Endothelial cell (in vitro differentiated cells): ENCODE measurements around the gene IL20. TPM values are rescaled to one million over a fixed set of nuclear protein-coding genes. Genes with fewer than 3 reads are reported as not detected.
A peak's percentile ranks its signal among the peaks of the same experiment; 100 is the strongest.

Source experiments
- DNase-seq: peaks from one replicate; pipeline ENCODE4 v3.0.0; 2021; ENCODE audit warnings: low spot score
- H3K27ac Mint-ChIP-seq: one replicate; pipeline ENCODE4 v1.8.0; 2021; ENCODE audit warnings: mixed read lengths, inconsistent platforms; ENCODE audit not compliant: unreplicated experiment
- H3K27me3 Mint-ChIP-seq: one replicate; pipeline ENCODE4 v1.8.0; 2021; ENCODE audit warnings: mild to moderate bottlenecking, moderate library complexity, mixed read lengths, inconsistent platforms; ENCODE audit not compliant: unreplicated experiment
- H3K36me3 Mint-ChIP-seq: one replicate; pipeline ENCODE4 v1.8.0; 2021; ENCODE audit warnings: mild to moderate bottlenecking, low read depth, mixed read lengths, inconsistent platforms; ENCODE audit not compliant: unreplicated experiment
- H3K4me1 Mint-ChIP-seq: one replicate; pipeline ENCODE4 v1.8.0; 2021; ENCODE audit warnings: mild to moderate bottlenecking, mixed read lengths, inconsistent platforms; ENCODE audit not compliant: unreplicated experiment
- H3K4me3 Mint-ChIP-seq: one replicate; pipeline ENCODE4 v1.8.0; 2021; ENCODE audit warnings: mild to moderate bottlenecking, mixed read lengths, inconsistent platforms; ENCODE audit not compliant: unreplicated experiment
- H3K9me3 Mint-ChIP-seq: one replicate; pipeline ENCODE4 v1.8.0; 2021; ENCODE audit warnings: mixed read lengths, inconsistent platforms; ENCODE audit not compliant: unreplicated experiment
- CTCF ChIP-seq: fragments of 200-600 bp; sonication (generic); IDR thresholded peaks from one replicate; pipeline ENCODE4 v1.5.0; 2021; ENCODE audit warnings: antibody characterized with exemption; ENCODE audit not compliant: unreplicated experiment
- total RNA-seq: library from RNA; stranded (reverse); fragmentation: NEBNext Ultra II Directional; extraction: Animal tissue kit (Norgen Biotek cat#: 25700); gene quantifications from one replicate; pipeline ENCODE4 v1.2.1, GENCODE V29; 2021; ENCODE audit not compliant: unreplicated experiment

The IL20 gene
- total RNA-seq, 1 donor from 2014 or later: not detected

- H3K4me3 Mint-ChIP-seq: no peak overlapping the region
- no peak overlapping the region for H3K27ac Mint-ChIP-seq
- TF ChIP-seq CTCF: no peak
- H3K4me1 Mint-ChIP-seq: peaks cover 11% of the 10 kb centered on the region
- H3K27me3 Mint-ChIP-seq: peaks cover 4% of the 10 kb centered on the region
- H3K9me3 Mint-ChIP-seq: no peaks in the 10 kb centered on the region
- peaks cover 4% of the 10 kb centered on the region for H3K36me3 Mint-ChIP-seq
- no peak for DNase-seq
Observed at GRCh38 chr1:206895325-206895724, 29.9 kb downstream of the IL20 start.

- Mint-ChIP-seq H3K36me3 (peaks cover 8% of the 10 kb centered on the region), H3K27ac (no peak overlapping the region), H3K4me1 (peaks cover 11% of the 10 kb centered on the region), H3K27me3 (peaks cover 4% of the 10 kb centered on the region), H3K4me3 (no peak overlapping the region), H3K9me3 (no peaks in the 10 kb centered on the region)
- DNase-seq: no peak
- TF ChIP-seq CTCF: no peak
Observed at GRCh38 chr1:206895837-206896242, 30.4 kb downstream of the IL20 start.

GRCh38 chr1:206896261-206896660, 30.8 kb downstream of the IL20 start:
- Mint-ChIP-seq H3K4me3 (no peak overlapping the region), H3K27ac (no peak overlapping the region), H3K36me3 (peaks cover 11% of the 10 kb centered on the region), H3K9me3 (no peaks in the 10 kb centered on the region), H3K27me3 (peaks cover 4% of the 10 kb centered on the region), H3K4me1 (peaks cover 8% of the 10 kb centered on the region)
- no peak for DNase-seq
- TF ChIP-seq CTCF: no peak

GRCh38 chr1:206897175-206897574, 31.8 kb downstream of the IL20 start, which contains the start of gene IL24:
Gene IL24 (plus strand): TSS chr1:206897443. CDS start chr1:206897833, 390 bp downstream.
- H3K36me3 Mint-ChIP-seq: peaks cover 11% of the 10 kb centered on the region
- no peak for TF ChIP-seq CTCF
- no peak within 1 kb of the TSS for H3K4me3 Mint-ChIP-seq
- DNase-seq: no peak
- no peaks in the 10 kb centered on the region for H3K9me3 Mint-ChIP-seq
- H3K4me1 Mint-ChIP-seq: peaks cover 8% of the 10 kb centered on the region
- no peak within 1 kb of the TSS for H3K27ac Mint-ChIP-seq
- peaks cover 4% of the 10 kb centered on the region for H3K27me3 Mint-ChIP-seq

- no peaks in the 10 kb centered on the region for H3K9me3 Mint-ChIP-seq
- peaks cover 11% of the 10 kb centered on the region for H3K36me3 Mint-ChIP-seq
- no peak for TF ChIP-seq CTCF
- H3K27me3 Mint-ChIP-seq: peaks cover 4% of the 10 kb centered on the region
- H3K4me3 Mint-ChIP-seq: no peak overlapping the region
- no peak for DNase-seq
- H3K27ac Mint-ChIP-seq: peak overlapping the region; percentile 24
- peaks cover 8% of the 10 kb centered on the region for H3K4me1 Mint-ChIP-seq
Observed at GRCh38 chr1:206898089-206898914, 32.9 kb downstream of the IL20 start.
